Right lobe of liver (tissue), 6 donors: Measurements from ENCODE around the gene LRRC72. TPM values are rescaled to one million over a fixed set of nuclear protein-coding genes. Genes with fewer than 3 reads are reported as not detected.

Experiments used
- ATAC-seq, 4 donors: fragments of 200-7000 bp; cut with Tn5 transposase; one replicate each; pipeline ENCODE4 v1.9.1; 2020; ENCODE audit warnings: mild to moderate bottlenecking in 4 of 4, moderate library complexity in 4 of 4
- DNase-seq, 3 donors: peaks; one replicate each; pipeline ENCODE4 v3.0.0-alpha.2; 2020
- H3K27ac ChIP-seq, 3 donors: fragments of 200-600 bp; one replicate each; pipeline ENCODE4 v1.8.0; 2022
- H3K27me3 ChIP-seq, 2 donors: fragments of 200-600 bp; one replicate each; pipeline ENCODE4 v1.8.0; 2022
- H3K36me3 ChIP-seq, 4 donors: fragments of 200-600 bp; sonication (generic) in 1 of 4; one replicate each; pipeline versions ENCODE4 v1.5.1 to v1.8.0; 2017 to 2022; ENCODE audit warnings: control low read depth in 1 of 4
- H3K4me1 ChIP-seq, 4 donors: fragments of 200-600 bp; sonication (generic) in 1 of 4; one replicate each; pipeline versions ENCODE4 v1.5.1 to v1.8.0; 2017 to 2022; ENCODE audit warnings: control low read depth in 1 of 4
- H3K4me3 ChIP-seq, 3 donors: fragments of 200-600 bp; one replicate each; pipeline ENCODE4 v1.8.0; 2022
- H3K9me3 ChIP-seq, 4 donors: fragments of 200-600 bp; sonication (generic) in 1 of 4; one replicate each; pipeline versions ENCODE4 v1.5.1 to v1.8.0; 2017 to 2022; ENCODE audit warnings: control low read depth in 1 of 4
- CTCF ChIP-seq, 4 donors: fragments of 200-600 bp in 3 of 4; fragments of 450-650 bp in 1 of 4; IDR thresholded peaks; one replicate each; pipeline versions ENCODE4 v1.5.1 to v1.8.0; 2016 to 2022; ENCODE audit warnings: antibody characterized with exemption in 4 of 4, mild to moderate bottlenecking in 2 of 4
- POLR2A ChIP-seq: fragments of 450-650 bp; IDR thresholded peaks from one replicate; pipeline ENCODE4 v1.6.1; 2017; ENCODE audit warnings: antibody characterized with exemption, mild to moderate bottlenecking
- WGBS: methylation state at CpG from one replicate; pipeline ENCODE4 v1.1.6; 2018; ENCODE audit warnings: low coverage, low lambda C conversion rate; ENCODE audit not compliant: insufficient coverage; ENCODE audit errors: missing lambda C conversion rate; 5-methylcytosine and 5-hydroxymethylcytosine counted together
- intact Hi-C, 2 donors: fragments of 100-400 bp; cut with DNase I; formaldehyde crosslinking; loops; one replicate each; pipeline versions ENCODE4 v1.11.2 to v1.14.1; 2022
- total RNA-seq, 6 experiments: library from RNA; depleted of rRNA in 2 of 6; stranded (reverse); fragments of >200 nt in 2 of 6; fragmentation: NEBNext Ultra II Directional in 3 of 6; extraction: Animal tissue kit (Norgen Biotek cat#: 25700) in 3 of 6; gene quantifications; one replicate each; pipeline versions ENCODE4 v1.1.0 to v1.2.4, GENCODE V29; 2016 to 2023
- donor health status: DM: no; HTN: yes; CAD: no.
- donor health status: DM: no; HTN: no; CAD: no.
- donor health status: DM: no; HTN: no; CAD: no.
- donor health status: DM: no; HTN: yes; CAD: no.
- donor health status: DM: no; HTN: yes; CAD: no.

The LRRC72 gene
- total RNA-seq, 6 experiments from 2014 or later, result not detected

DNA sequence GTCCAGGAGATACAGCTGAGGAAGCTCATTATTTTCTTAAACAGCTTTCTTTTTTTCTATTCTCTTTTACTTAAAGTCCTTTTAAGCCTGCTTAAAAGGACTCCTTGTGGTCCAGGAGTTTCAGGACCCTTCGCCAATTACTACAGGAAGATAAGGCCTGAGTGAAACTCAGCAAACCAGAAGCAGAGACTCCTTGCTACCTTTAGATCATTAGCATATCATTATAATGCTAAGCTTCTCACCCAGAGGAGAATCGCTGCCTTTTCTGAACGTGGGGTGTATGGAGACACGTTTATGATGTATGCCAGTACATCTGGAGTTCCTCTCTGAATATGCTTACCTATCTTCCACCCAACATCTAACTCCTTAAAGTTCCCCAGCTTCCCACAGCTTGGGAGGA, 71.4 kb downstream of the LRRC72 start:
- ATAC-seq (no peak), DNase-seq (no peak)
- Histone ChIP-seq H3K9me3 (no peaks in the 10 kb centered on the region), H3K27me3 (no peaks in the 10 kb centered on the region), H3K36me3 (peaks cover 0 to 25% (median 2%) of the 10 kb centered on the region in 4 donors), H3K4me3 (no peak overlapping the region), H3K4me1 (no peaks in the 10 kb centered on the region), H3K27ac (no peak overlapping the region)
- TF ChIP-seq POLR2A (no peak), CTCF (IDR thresholded peaks at IDR 0.05) (no peak)
- 72% methylated on average over 4 of the region's 4 CpGs for WGBS
- intact Hi-C loops, result no loop called here

GRCh38 chr7:16599860-16600259, 73.2 kb downstream of the LRRC72 start:
- intact Hi-C loops, result no loop called here
- ATAC-seq, result no peak

GRCh38 chr7:16603633-16604032, 77.0 kb downstream of the LRRC72 start:
- H3K36me3 ChIP-seq, result peaks cover 0 to 33% (median 6%) of the 10 kb centered on the region in 4 donors
- ATAC-seq (no peak), DNase-seq (no peak)
- H3K27me3 ChIP-seq, result no peaks in the 10 kb centered on the region
- H3K27ac ChIP-seq, result no peak overlapping the region
- TF ChIP-seq CTCF (IDR thresholded peaks at IDR 0.05) (no peak), POLR2A (no peak)
- intact Hi-C loops, result no loop called here
- no peak overlapping the region for H3K4me3 ChIP-seq
- no peaks in the 10 kb centered on the region for H3K4me1 ChIP-seq
- H3K9me3 ChIP-seq, result no peaks in the 10 kb centered on the region

More at GRCh38 chr7:16599860-16600259, 73.2 kb downstream of the LRRC72 start:
- no peaks in the 10 kb centered on the region for H3K27me3 ChIP-seq
- H3K27ac ChIP-seq, result no peak overlapping the region
- no peaks in the 10 kb centered on the region for H3K4me1 ChIP-seq
- no peak overlapping the region for H3K4me3 ChIP-seq
- H3K9me3 ChIP-seq, result no peaks in the 10 kb centered on the region
- WGBS, result 89% methylated on average over 7 of the region's 7 CpGs
- no peak for TF ChIP-seq POLR2A
- no peak for TF ChIP-seq CTCF (IDR thresholded peaks at IDR 0.05)
- no peak for DNase-seq
- H3K36me3 ChIP-seq, result peaks cover 0 to 28% (median 6%) of the 10 kb centered on the region in 4 donors

- ATAC-seq (no peak), DNase-seq (no peak)
- Histone ChIP-seq H3K4me1 (no peaks in the 10 kb centered on the region), H3K4me3 (no peak overlapping the region), H3K36me3 (peaks cover 0 to 36% (median 6%) of the 10 kb centered on the region in 4 donors), H3K9me3 (no peaks in the 10 kb centered on the region), H3K27me3 (no peaks in the 10 kb centered on the region), H3K27ac (no peak overlapping the region)
- 93% methylated on average over 3 of the region's 3 CpGs for WGBS
- intact Hi-C loops, result no loop called here
- TF ChIP-seq CTCF (IDR thresholded peaks at IDR 0.05), result peak; percentile 6 to 29 (median 16)
- no peak for TF ChIP-seq POLR2A
Measured at GRCh38 chr7:16604054-16604453, 77.4 kb downstream of the LRRC72 start.

GRCh38 chr7:16606704-16607103, 80.1 kb downstream of the LRRC72 start:
- WGBS, result 90% methylated on average over 3 of the region's 3 CpGs
- Histone ChIP-seq H3K4me1 (no peaks in the 10 kb centered on the region), H3K4me3 (no peak overlapping the region), H3K9me3 (no peaks in the 10 kb centered on the region), H3K36me3 (peaks cover 0 to 19% (median 6%) of the 10 kb centered on the region in 4 donors), H3K27ac (no peak overlapping the region), H3K27me3 (no peaks in the 10 kb centered on the region)
- DNase-seq (no peak), ATAC-seq (no peak)
- intact Hi-C loops, result no loop called here
- TF ChIP-seq CTCF (IDR thresholded peaks at IDR 0.05), result no peak
- no peak for TF ChIP-seq POLR2A
